Measurements from ENCODE around the gene PHYHD1. TPM values are rescaled to one million over a fixed set of nuclear protein-coding genes. Genes with fewer than 3 reads are reported as not detected.

Gene PHYHD1
- total RNA-seq, 6 donors from 2014 or later = 27.6 to 286 (median 57.7) TPM

- H3K27me3 ChIP-seq = no peaks in the 10 kb centered on the region
- WGBS, 2 donors = 38 to 44% methylated on average over 7 to 9 of the region's 9 CpGs
- H3K4me1 ChIP-seq = peaks cover 60 to 83% (median 76%) of the 10 kb centered on the region in 4 donors
- no peak for DNase-seq
- peak overlapping the region; percentile 54 to 80 (median 64) for H3K27ac ChIP-seq
- no peak overlapping the region for H3K4me3 ChIP-seq
- peaks cover 5 to 66% (median 41%) of the 10 kb centered on the region in 4 donors for H3K36me3 ChIP-seq
- TF ChIP-seq POLR2A (IDR thresholded peaks at IDR 0.05) (no peak), POLR2AphosphoS5 (IDR thresholded peaks at IDR 0.05) (peak in 1 of 2 donors; percentile 35), CTCF (IDR thresholded peaks at IDR 0.05) (no peak)
- no peak for ATAC-seq (ENCODE audit: low FRiP score in 2 of 2)
- no peaks in the 10 kb centered on the region for H3K9me3 ChIP-seq
These were observed 32.9 kb upstream of the PHYHD1 start for GRCh38 chr9:128887914-128888350.

- Histone ChIP-seq H3K9me3 (no peaks in the 10 kb centered on the region), H3K4me3 (peak overlapping the region in 1 of 4 donors; percentile 4), H3K27me3 (no peaks in the 10 kb centered on the region), H3K4me1 (peaks cover 32 to 60% (median 54%) of the 10 kb centered on the region in 4 donors), H3K27ac (peak overlapping the region; percentile 83 to 93 (median 89)), H3K36me3 (peaks cover 6 to 76% (median 51%) of the 10 kb centered on the region in 4 donors)
- ATAC-seq (ENCODE audit: low FRiP score in 2 of 2) = no peak
- WGBS, 2 donors = 81 to 89% methylated on average over 11 to 15 of the region's 15 CpGs
- TF ChIP-seq EP300 (IDR thresholded peaks at IDR 0.05) (no peak), CTCF (IDR thresholded peaks at IDR 0.05) (no peak), POLR2AphosphoS5 (IDR thresholded peaks at IDR 0.05) (no peak), POLR2A (IDR thresholded peaks at IDR 0.05) (no peak)
- DNase-seq = no peak
These were observed 29.2 kb upstream of the PHYHD1 start for GRCh38 chr9:128891321-128892220.

- TF ChIP-seq POLR2AphosphoS5 (IDR thresholded peaks at IDR 0.05) = peak; percentile 80 to 89
- peak in 1 of 4 donors; percentile 26 for TF ChIP-seq POLR2A (IDR thresholded peaks at IDR 0.05)
- TF ChIP-seq CTCF (IDR thresholded peaks at IDR 0.05) = no peak
- TF ChIP-seq EP300 (IDR thresholded peaks at IDR 0.05) = peak in 2 of 4 donors; percentile 64 to 85
- 61 to 71% methylated on average over 5 to 11 of the region's 17 CpGs for WGBS, 2 donors
- H3K27me3 ChIP-seq = no peaks in the 10 kb centered on the region
- H3K9me3 ChIP-seq = no peaks in the 10 kb centered on the region
- H3K4me1 ChIP-seq = peaks cover 31 to 56% (median 46%) of the 10 kb centered on the region in 4 donors
- H3K36me3 ChIP-seq = peaks cover 7 to 76% (median 50%) of the 10 kb centered on the region in 4 donors
- H3K4me3 ChIP-seq = peak overlapping the region in 2 of 4 donors; percentile 2 to 23
- DNase-seq (peak in 1 of 2 donors; percentile 82), ATAC-seq (ENCODE audit: low FRiP score in 2 of 2) (peak; percentile 94 to 97)
- H3K27ac ChIP-seq = peak overlapping the region; percentile 83 to 93 (median 89)
These were observed 28.4 kb upstream of the PHYHD1 start for GRCh38 chr9:128892221-128892921.

- 86 to 87% methylated on average over 8 of the region's 8 CpGs for WGBS, 2 donors
- H3K27me3 ChIP-seq = no peaks in the 10 kb centered on the region
- ATAC-seq (ENCODE audit: low FRiP score in 2 of 2) (no peak), DNase-seq (no peak)
- no peak for TF ChIP-seq POLR2AphosphoS5 (IDR thresholded peaks at IDR 0.05)
- TF ChIP-seq CTCF (IDR thresholded peaks at IDR 0.05) = no peak
- no peak for TF ChIP-seq EP300 (IDR thresholded peaks at IDR 0.05)
- TF ChIP-seq POLR2A (IDR thresholded peaks at IDR 0.05) = no peak
- H3K4me1 ChIP-seq = peaks cover 31 to 57% (median 43%) of the 10 kb centered on the region in 4 donors
- peak overlapping the region; percentile 83 to 93 (median 89) for H3K27ac ChIP-seq
- no peaks in the 10 kb centered on the region for H3K9me3 ChIP-seq
- peak overlapping the region in 1 of 4 donors; percentile 2 for H3K4me3 ChIP-seq
- H3K36me3 ChIP-seq = peaks cover 7 to 78% (median 50%) of the 10 kb centered on the region in 4 donors
These were observed 27.4 kb upstream of the PHYHD1 start for GRCh38 chr9:128893354-128893753.
